MM.1S (cell line): Measurements from ENCODE around the gene LRFN2.

Experiments
- EZH2 ChIP-seq: fragments of 300-600 bp; sonication (generic); optimal IDR thresholded peaks from 2 replicates; pipeline ENCODE3; 2017; ENCODE audit warnings: low read depth, mild to moderate bottlenecking, antibody characterized with exemption, low read length, mixed read lengths
- EZH2phosphoT487 ChIP-seq: fragments of 300-600 bp; sonication (generic); IDR thresholded peaks from 2 replicates; pipeline ENCODE4 v1.6.1; 2018; ENCODE audit warnings: antibody characterized with exemption, low read length
- TF ChIP-seq, protein P1 (sequence below): fragments of 300-600 bp; sonication (generic); IDR thresholded peaks from 2 replicates; pipeline ENCODE4 v1.5.1; 2016; ENCODE audit warnings: antibody characterized with exemption, low read length, mixed read lengths

DNA sequence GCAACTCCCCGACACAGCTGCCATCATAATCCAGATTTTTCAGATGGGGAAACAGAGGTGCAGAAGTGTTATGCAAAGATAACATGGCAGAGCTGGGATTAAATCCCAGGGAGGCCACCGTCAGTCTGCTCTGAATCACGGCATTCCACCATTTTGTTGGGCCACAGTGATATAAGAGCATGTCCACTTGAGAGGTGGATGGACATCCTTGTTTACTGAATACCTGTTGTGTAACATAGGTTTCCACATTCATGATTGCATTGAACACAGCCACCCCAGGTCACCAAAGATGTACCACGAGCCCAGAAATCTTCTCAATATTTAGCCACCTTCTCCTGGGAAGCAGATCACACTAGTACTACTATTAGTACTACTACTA is 191.5 kb downstream of the LRFN2 start:
- TF ChIP-seq, protein P1, sequence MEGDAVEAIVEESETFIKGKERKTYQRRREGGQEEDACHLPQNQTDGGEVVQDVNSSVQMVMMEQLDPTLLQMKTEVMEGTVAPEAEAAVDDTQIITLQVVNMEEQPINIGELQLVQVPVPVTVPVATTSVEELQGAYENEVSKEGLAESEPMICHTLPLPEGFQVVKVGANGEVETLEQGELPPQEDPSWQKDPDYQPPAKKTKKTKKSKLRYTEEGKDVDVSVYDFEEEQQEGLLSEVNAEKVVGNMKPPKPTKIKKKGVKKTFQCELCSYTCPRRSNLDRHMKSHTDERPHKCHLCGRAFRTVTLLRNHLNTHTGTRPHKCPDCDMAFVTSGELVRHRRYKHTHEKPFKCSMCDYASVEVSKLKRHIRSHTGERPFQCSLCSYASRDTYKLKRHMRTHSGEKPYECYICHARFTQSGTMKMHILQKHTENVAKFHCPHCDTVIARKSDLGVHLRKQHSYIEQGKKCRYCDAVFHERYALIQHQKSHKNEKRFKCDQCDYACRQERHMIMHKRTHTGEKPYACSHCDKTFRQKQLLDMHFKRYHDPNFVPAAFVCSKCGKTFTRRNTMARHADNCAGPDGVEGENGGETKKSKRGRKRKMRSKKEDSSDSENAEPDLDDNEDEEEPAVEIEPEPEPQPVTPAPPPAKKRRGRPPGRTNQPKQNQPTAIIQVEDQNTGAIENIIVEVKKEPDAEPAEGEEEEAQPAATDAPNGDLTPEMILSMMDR, result no peak
- no peak for TF ChIP-seq EZH2
- TF ChIP-seq EZH2phosphoT487, result no peak
